CD4-positive, alpha-beta T cell (primary cell): ENCODE results near the gene PRKCH. TPM values are rescaled to one million over a fixed set of nuclear protein-coding genes. Genes with fewer than 3 reads are reported as not detected.
A peak's percentile ranks its signal among the peaks of the same experiment; 100 is the strongest.

Source experiments
- ATAC-seq: fragments of 200-7000 bp; cut with Tn5 transposase; one replicate; pipeline ENCODE4 v1.10.0; 2022; ENCODE audit warnings: mild to moderate bottlenecking; ENCODE audit not compliant: poor library complexity
- CTCF ChIA-PET: fragments of 350-600 bp; sonication (Branson Sonifier 250); formaldehyde crosslinking; loops from one replicate; lab custom pipeline; 2021; ENCODE audit warnings: antibody characterized with exemption, inconsistent platforms; lab: Charles Lee
- POLR2A ChIA-PET: fragments of 350-600 bp; sonication (Branson Sonifier 250); formaldehyde crosslinking; loops from one replicate; lab custom pipeline; 2021; ENCODE audit warnings: antibody characterized with exemption, inconsistent platforms; lab: Charles Lee
- DNase-seq, 14 experiments: peaks; one replicate each; pipeline ENCODE4 v3.0.0-alpha.2; 2013 to 2020; ENCODE audit warnings: mixed read lengths in 2 of 14
- H3K27ac ChIP-seq, 2 donors: one replicate each; pipeline versions ENCODE4 v1.5.1 to v1.7.0; 2013; ENCODE audit warnings: low read length in 2 of 2, low read depth in 1 of 2, mild to moderate bottlenecking in 1 of 2
- H3K27me3 ChIP-seq, 2 experiments: 1 replicate in 1 of 2; 2 replicates in 1 of 2; pipeline versions ENCODE4 v1.6.1 to v1.7.0; 2013; ENCODE audit warnings: low read length in 2 of 2, control low read depth in 1 of 2, mild to moderate bottlenecking in 1 of 2, moderate library complexity in 1 of 2; ENCODE audit not compliant: insufficient read depth in 2 of 2, control insufficient read depth in 1 of 2
- H3K36me3 ChIP-seq: one replicate; pipeline ENCODE4 v1.6.1; 2013; ENCODE audit warnings: low read length, control low read depth; ENCODE audit not compliant: insufficient read depth
- H3K4me1 ChIP-seq: one replicate; pipeline ENCODE4 v1.6.1; 2013; ENCODE audit warnings: low read length, control low read depth; ENCODE audit not compliant: insufficient read depth
- H3K4me3 ChIP-seq: one replicate; pipeline ENCODE4 v1.5.1; 2013; ENCODE audit warnings: mild to moderate bottlenecking, low read length, moderate library complexity
- H3K9me3 ChIP-seq, 2 experiments: 1 replicate in 1 of 2; 2 replicates in 1 of 2; pipeline versions ENCODE4 v1.6.1 to v1.7.0; 2013; ENCODE audit warnings: low read length in 2 of 2, mild to moderate bottlenecking in 2 of 2, control low read depth in 1 of 2, moderate library complexity in 1 of 2; ENCODE audit not compliant: control insufficient read depth in 1 of 2, insufficient read depth in 1 of 2
- H3K27ac Mint-ChIP-seq: one replicate; pipeline ENCODE4 v1.8.0; 2020; ENCODE audit warnings: mixed read lengths
- H3K27me3 Mint-ChIP-seq: one replicate; pipeline ENCODE4 v1.8.0; 2021; ENCODE audit warnings: mixed read lengths
- H3K36me3 Mint-ChIP-seq: one replicate; pipeline ENCODE4 v1.8.0; 2021; ENCODE audit warnings: low read depth, mixed read lengths
- H3K4me1 Mint-ChIP-seq: one replicate; pipeline ENCODE4 v1.8.0; 2021; ENCODE audit warnings: low read depth, mixed read lengths
- H3K4me3 Mint-ChIP-seq: one replicate; pipeline ENCODE4 v1.8.0; 2020; ENCODE audit warnings: mild to moderate bottlenecking, mixed read lengths
- H3K9me3 Mint-ChIP-seq: one replicate; pipeline ENCODE4 v1.8.0; 2020; ENCODE audit warnings: mixed read lengths
- CTCF ChIP-seq: fragments of 200-600 bp; IDR thresholded peaks from one replicate; pipeline ENCODE4 v1.8.0; 2022; ENCODE audit warnings: antibody characterized with exemption, mild to moderate bottlenecking
- intact Hi-C, 2 experiments: fragments of 100-400 bp; cut with DNase I in 1 of 2; cut with micrococcal nuclease in 1 of 2; formaldehyde crosslinking; loops; one replicate each; pipeline versions ENCODE4 v1.15.1 to v1.9.0; 2023 to 2025; cut with DNase I, micrococcal nuclease
- total RNA-seq, 174 experiments: library from RNA in 2 of 174; stranded (reverse) in 2 of 174; gene quantifications; one replicate each; pipeline ENCODE4 v1.2.3 and lab custom pipeline; 2021 to 2026

The PRKCH gene
- total RNA-seq, 2 experiments from 2014 or later, result 378 to 385 TPM

GRCh38 chr14:61549425-61549824 lies 228.0 kb downstream of the PRKCH start:
- peaks cover 88% of the 10 kb centered on the region for H3K36me3 Mint-ChIP-seq
- ChIA-PET CTCF (no interaction called here), POLR2A (no interaction called here)
- ATAC-seq (no peak), DNase-seq (no peak)
- Histone ChIP-seq H3K4me1 (peaks cover 14% of the 10 kb centered on the region), H3K27me3 (no peaks in the 10 kb centered on the region), H3K36me3 (peaks cover 83% of the 10 kb centered on the region), H3K9me3 (no peaks in the 10 kb centered on the region), H3K27ac (no peak overlapping the region), H3K4me3 (no peak overlapping the region)
- no peaks in the 10 kb centered on the region for H3K9me3 Mint-ChIP-seq
- no peaks in the 10 kb centered on the region for H3K27me3 Mint-ChIP-seq
- no peak overlapping the region for H3K4me3 Mint-ChIP-seq
- no peak for TF ChIP-seq CTCF
- H3K4me1 Mint-ChIP-seq, result peaks cover 58% of the 10 kb centered on the region
- intact Hi-C loops, result no loop called here
- peak overlapping the region; percentile 73 for H3K27ac Mint-ChIP-seq

GRCh38 chr14:61551384-61551783 lies 230.0 kb downstream of the PRKCH start:
- Histone ChIP-seq H3K9me3 (no peaks in the 10 kb centered on the region), H3K4me3 (no peak overlapping the region), H3K27ac (peak overlapping the region in 1 of 2 donors; percentile 9), H3K27me3 (no peaks in the 10 kb centered on the region), H3K4me1 (peaks cover 14% of the 10 kb centered on the region), H3K36me3 (peaks cover 64% of the 10 kb centered on the region)
- intact Hi-C loops, result no loop called here
- TF ChIP-seq CTCF, result no peak
- ATAC-seq (no peak), DNase-seq (peak in 1 of 14 experiments; percentile 47)
- Mint-ChIP-seq H3K4me1 (peaks cover 51% of the 10 kb centered on the region), H3K4me3 (no peak overlapping the region), H3K9me3 (no peaks in the 10 kb centered on the region), H3K27ac (peak overlapping the region; percentile 65), H3K27me3 (no peaks in the 10 kb centered on the region), H3K36me3 (peaks cover 69% of the 10 kb centered on the region)
- POLR2A ChIA-PET, result interaction anchor here (0.6 to 1.2 kb wide), 2 partner anchors 72 to 76 kb away, joined by 3 read pairs; no protein-coding TSS in a partner anchor
- CTCF ChIA-PET, result no interaction called here

GRCh38 chr14:61552241-61552640 lies 230.9 kb downstream of the PRKCH start:
- H3K36me3 ChIP-seq, result peaks cover 55% of the 10 kb centered on the region
- Mint-ChIP-seq H3K36me3 (peaks cover 64% of the 10 kb centered on the region), H3K27me3 (no peaks in the 10 kb centered on the region), H3K4me3 (no peak overlapping the region), H3K27ac (peak overlapping the region; percentile 65), H3K9me3 (no peaks in the 10 kb centered on the region), H3K4me1 (peaks cover 51% of the 10 kb centered on the region)
- H3K9me3 ChIP-seq, result no peaks in the 10 kb centered on the region
- H3K27ac ChIP-seq, result peak overlapping the region in 1 of 2 donors; percentile 26
- H3K4me3 ChIP-seq, result no peak overlapping the region
- TF ChIP-seq CTCF, result no peak
- H3K4me1 ChIP-seq, result peaks cover 14% of the 10 kb centered on the region
- intact Hi-C loops, result no loop called here
- POLR2A ChIA-PET, result interaction anchor here (1.2 to 1.5 kb wide), 3 partner anchors 73 to 210 kb away, joined by 3 to 4 read pairs (median 3); partner anchors contain the start of genes HIF1A and SNAPC1
- ATAC-seq (no peak), DNase-seq (no peak)
- CTCF ChIA-PET, result no interaction called here
- no peaks in the 10 kb centered on the region for H3K27me3 ChIP-seq
